Activated T-cell treated with anti-CD3 and anti-CD28 coated beads for 24 hours (primary cell): Measurements from ENCODE around the gene JARID2.

Experiments
- DNase-seq: peaks from one replicate; pipeline ENCODE4 v3.0.0-alpha.2; 2020; ENCODE audit warnings: low read depth

JARID2 gene

GRCh38 chr6:15464211-15464725 lies 218.4 kb downstream of the JARID2 start:
- peak; percentile 49 for DNase-seq

- DNase-seq: no peak
These were observed 219.3 kb downstream of the JARID2 start for GRCh38 chr6:15465212-15465611.

GRCh38 chr6:15470746-15471145 lies 224.9 kb downstream of the JARID2 start:
- DNase-seq: no peak

GRCh38 chr6:15472621-15473020 lies 226.8 kb downstream of the JARID2 start:
- DNase-seq: no peak

DNA sequence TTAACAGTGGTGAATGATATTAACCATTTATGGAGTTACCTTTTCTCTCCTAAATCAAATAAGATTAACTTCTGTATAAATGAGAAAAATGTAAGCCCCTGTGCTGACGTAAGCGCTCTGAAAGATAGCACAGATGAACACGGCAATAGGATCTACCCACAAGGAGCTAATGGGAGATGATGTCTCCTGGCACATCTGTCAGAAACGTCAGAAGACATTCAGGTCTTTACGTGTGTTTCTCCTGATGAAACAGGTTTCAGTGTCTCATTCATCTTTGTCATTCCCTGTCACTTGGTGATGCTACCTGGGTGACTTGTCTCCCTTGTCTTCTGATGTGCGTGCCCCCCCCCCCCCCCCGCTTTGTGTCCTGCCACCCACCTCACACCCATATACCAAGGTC lies 227.3 kb downstream of the JARID2 start:
- DNase-seq: no peak

DNA sequence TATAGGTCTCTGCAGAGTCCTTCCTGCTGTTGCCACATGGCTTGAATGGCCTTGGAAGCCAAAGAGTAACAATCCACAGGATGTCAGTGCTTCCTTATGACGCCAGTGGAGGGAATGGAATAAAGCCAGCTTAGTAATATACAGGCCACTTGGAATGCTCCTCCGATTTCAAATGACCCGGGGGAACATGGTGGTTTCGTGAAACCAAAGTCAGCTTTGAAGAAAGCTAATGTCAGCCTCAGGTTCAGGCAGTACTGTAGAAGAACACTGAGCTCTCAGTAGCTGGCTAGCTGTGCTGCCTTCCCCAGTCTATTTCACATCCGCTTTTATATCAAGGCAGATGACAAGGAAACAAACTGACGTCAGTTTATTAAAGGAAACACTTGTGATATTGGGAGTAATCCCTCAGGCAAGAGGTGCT lies 227.9 kb downstream of the JARID2 start:
- no peak for DNase-seq

DNA sequence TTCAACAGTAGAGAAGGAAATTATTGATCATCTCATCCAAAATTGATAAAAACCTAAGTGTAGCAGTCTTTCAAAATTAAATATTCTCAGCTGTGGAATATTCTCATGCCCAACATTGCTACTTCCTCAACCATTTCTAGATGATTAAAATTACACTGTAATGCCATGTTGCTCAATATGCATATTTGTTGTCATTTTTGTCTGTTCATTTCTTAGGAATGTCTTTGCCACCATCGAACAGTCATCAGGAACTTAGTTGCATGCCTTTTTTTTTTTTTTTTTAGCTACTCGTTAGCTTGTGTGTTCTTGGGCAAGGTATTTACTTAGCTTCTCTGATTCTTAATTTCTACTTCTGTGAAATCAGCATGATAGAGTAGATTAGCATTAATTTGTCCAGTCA lies 228.3 kb downstream of the JARID2 start:
- no peak for DNase-seq

GRCh38 chr6:15475261-15475660 lies 229.4 kb downstream of the JARID2 start:
- no peak for DNase-seq

- DNase-seq: no peak
These were observed 230.0 kb downstream of the JARID2 start for GRCh38 chr6:15475872-15476271.

DNA sequence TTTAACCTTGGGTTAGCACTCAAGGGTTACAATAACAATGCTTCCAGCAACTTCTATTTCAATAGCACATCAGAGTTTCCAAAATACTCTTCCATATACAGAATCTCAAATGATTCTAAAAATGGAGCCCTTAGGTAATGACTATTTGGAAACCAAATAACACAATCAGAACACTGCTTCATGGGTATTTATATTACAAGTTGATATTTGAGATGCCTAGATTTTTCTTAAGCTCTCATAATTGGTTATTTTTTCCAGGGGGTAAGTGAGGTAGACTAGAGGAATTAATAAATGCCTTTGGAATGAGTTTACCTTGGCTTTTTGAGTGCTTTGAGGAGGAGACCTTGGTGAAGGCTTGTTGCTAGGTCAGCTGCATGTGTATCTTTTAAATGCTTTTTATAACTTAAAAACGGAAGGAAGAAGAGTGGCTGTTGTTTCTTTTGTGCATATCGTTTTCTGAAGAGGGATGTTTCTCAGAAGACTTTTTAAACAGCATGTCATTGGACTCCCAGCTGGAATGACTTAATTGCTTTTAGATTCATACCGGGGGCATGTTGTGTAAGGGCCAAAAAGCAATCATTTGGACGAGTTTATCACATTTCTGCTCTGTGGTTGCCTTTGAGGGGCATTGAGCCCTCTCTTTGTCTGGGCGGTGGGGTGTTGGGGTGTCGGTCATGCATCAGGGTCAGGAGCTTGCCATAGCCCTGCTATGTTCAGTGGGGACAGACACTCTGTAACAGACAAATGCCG lies 230.9 kb downstream of the JARID2 start:
- DNase-seq: no peak

DNA sequence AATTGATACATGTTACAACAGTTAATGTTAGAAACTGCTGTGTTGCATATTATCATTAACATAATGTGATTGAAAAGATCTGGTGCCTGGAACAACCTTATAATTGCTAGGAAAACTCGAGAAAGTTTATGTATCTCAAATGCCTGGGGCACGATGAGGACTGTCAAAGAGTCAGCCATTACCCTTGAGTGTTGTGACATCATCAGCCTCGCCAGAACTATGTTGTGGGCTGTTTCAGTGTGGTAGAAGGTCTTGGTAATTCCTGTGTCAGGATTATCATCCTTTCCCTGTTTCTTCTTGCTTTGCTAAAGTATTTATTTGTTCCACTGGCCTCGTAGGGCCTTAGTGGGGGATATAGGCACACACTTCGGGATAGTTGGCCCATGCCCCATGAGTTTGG lies 231.9 kb downstream of the JARID2 start:
- no peak for DNase-seq

DNA sequence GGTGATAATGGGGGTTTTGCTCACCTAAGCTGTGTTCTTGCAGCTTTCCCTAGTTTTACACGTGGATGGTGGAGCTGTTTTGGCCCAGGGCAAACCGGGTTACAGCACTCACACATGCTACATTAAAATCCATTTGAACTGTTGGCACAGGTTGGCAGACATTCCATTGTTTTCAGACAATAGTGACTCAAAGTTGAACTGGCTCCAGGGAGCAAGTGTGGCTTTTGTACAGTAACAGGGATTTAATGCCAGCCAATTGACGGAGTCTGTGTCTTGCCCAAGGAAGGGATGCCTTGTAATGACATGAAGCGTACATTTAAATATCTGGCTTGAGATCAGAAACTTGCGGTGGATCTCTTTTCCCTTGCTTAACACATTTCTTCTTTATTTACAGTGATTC lies 233.9 kb downstream of the JARID2 start:
- DNase-seq: no peak

GRCh38 chr6:15480525-15480924 lies 234.7 kb downstream of the JARID2 start:
- DNase-seq: no peak

DNA sequence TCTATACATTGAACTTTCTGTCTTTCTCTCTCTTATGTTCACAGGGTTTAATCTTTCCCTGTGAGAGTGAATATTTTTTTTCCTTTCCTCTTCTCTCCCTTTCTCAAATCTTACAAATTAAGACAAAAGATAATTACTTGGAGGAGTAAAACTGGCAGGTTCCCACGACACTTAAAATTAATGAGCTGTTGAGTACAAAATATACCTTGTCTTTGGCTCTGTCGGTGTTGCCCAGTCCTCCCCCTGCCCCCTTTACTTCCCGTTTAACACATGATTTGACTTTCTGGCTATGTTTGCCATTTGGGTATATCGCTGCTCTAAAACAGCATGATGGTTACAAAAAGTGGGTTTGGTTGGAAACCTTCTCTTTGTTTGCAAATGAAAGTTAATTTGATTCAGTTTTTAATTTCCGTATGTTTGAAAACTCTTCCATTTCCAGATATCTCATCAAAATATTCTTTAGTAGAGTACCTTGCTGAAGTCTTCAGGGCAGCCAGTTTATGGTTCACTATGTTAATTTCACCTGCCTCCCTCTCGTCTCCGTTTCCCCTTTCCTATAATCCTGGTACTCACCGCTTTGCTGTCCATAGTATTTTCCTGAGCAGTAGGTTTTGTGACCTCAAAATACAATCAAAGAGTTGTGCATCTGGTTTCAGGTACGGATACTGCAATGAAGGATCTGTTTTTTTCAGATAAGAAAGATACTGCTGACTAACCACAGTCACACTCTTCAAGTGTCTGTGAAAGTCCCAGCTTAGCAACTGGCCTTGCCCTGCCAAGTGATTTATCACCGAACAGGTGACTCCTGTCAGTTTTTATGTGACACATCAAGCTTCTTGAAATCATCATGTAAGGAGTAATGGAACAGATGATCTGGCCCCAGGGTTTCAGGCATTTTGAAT lies 235.8 kb downstream of the JARID2 start:
- DNase-seq: no peak

GRCh38 chr6:15483060-15483459 lies 237.2 kb downstream of the JARID2 start:
- DNase-seq: no peak

DNA sequence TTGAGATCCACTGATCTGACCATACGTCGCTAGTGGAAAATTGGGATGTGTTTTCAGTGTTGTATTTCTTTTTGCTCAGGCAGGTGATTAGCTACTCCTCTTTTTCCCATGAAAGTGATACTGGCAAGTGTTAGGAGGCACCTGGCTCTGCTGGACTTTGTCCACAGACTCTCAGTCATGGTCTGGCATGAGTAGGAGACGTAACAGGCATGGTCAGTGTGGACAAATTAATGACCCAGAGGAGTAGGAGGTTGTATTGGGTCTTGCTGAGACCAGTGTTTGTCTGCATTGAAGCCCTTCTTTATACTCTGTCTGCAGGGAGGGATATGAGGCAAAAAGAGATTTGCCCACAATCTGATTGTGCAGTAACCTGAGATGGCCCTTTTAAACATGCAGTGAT lies 238.3 kb downstream of the JARID2 start:
- DNase-seq: no peak

DNA sequence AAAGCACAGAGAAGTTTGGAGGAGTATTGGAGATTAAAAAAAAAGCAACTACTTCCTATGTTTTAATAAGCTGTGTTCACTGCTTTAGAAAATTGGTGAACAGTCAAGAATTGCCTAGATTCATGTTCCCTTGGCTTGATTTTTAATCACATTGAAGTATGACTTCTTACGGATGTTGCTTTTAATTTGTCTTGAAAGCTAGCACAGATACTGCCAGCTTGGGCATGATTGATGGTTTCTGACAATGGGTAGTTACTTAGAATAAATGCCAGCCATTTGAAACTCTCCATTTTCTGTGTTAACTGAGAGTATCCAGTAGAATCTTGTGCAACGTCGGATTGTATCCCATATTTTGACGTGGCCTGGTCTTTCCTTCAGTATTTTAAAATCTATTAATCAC lies 239.0 kb downstream of the JARID2 start:
- no peak for DNase-seq

- DNase-seq: no peak
These were observed 240.1 kb downstream of the JARID2 start for GRCh38 chr6:15485936-15486335.

GRCh38 chr6:15487262-15487661 lies 241.4 kb downstream of the JARID2 start:
- DNase-seq: no peak

DNA sequence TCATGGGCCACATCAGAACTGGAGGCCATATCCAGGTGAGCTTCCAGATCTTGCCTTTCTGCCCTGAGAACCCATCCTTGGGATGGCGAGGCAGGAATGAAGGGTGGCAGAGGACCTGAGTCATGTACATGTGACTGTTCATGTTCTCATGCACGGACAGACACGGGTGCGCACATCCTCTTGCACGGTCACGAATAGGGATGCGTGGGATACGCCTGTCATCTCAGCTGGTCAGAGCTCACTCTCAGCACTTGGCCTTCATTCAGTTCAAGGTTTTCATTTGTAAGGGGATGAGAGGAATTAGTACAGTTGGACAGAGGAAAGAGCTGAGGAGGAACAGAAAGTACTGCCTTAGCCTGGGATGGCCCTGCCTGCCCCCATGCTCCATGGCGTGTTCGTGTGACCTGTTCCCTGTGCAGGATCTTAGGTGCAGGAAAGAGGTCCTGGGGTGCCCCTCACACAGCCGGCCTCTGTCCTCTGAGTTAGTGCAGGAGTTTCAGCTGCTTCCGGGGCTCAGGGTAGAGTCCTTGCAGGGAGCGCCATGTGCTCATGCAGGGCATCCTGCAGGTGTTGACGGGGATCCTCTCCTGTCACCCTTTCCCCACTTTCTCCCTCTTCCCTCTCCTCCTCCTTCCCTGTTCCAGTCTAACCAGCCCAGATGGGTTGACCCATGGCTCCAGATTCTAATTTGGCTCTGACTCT lies 243.5 kb downstream of the JARID2 start:
- DNase-seq: no peak

DNA sequence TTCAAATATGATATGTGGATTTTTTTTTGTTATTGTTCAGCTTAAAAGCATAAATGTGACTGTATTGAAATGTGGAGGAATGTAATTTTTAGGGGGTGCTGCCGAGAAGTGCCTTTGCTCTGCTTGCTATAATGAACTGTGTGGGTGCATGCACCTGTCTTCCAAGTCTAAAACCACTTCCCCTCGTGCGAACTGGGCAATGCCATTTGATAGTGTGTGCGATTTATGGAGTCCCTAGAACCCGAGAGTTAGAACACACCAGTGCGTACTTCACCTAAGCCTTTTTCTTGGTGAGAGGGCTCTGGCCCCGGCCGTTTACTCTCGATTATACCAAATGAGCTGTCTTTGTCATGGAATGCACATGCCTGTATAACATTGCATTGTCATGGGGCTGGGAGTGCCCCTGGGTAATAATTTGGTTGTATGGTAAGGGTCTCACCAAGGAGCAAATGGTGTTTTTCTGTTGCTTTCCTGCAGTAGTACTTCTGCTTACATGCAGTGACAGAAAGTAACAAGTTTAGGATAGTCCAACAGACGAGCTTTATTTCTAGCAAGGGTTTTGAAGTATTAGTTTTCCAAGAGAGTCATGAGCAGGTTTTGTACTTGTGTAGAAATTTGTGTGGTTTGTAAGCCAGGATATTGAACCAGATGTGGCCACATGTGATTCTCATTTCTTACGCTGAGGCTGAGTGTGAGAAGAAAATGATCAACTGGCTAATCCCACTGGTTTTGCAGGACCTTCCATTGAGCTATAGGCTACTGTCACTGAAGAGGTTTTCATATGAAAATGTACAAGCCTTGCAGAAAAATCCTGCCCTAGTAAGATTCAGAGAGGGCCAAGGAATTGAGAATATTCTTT lies 244.6 kb downstream of the JARID2 start:
- DNase-seq: no peak
